HG03469 (cell line): ENCODE results near the gene TMEM42.

Experiments
- ATAC-seq: cut with Tn5 transposase; IDR thresholded peaks from one replicate; pipeline ENCODE4 v1.9.1; 2021; ENCODE audit warnings: mild to moderate bottlenecking, moderate library complexity, moderate number of reproducible peaks; ENCODE audit not compliant: unreplicated experiment

Gene TMEM42

GRCh38 chr3:44870375-44871061 is 8.8 kb downstream of the TMEM42 start:
- ATAC-seq = no peak

- ATAC-seq = no peak
Measured at GRCh38 chr3:44874308-44874707, 12.6 kb downstream of the TMEM42 start, which contains the start of gene TGM4. Gene TGM4 (plus strand): TSS chr3:44874608. CDS start chr3:44874679, 71 bp downstream.

GRCh38 chr3:44875596-44875995 is 13.9 kb downstream of the TMEM42 start:
- no peak for ATAC-seq

- no peak for ATAC-seq
Measured at GRCh38 chr3:44877333-44877732, 15.6 kb downstream of the TMEM42 start.

GRCh38 chr3:44880284-44880683 is 18.6 kb downstream of the TMEM42 start:
- no peak for ATAC-seq

- ATAC-seq = no peak
Measured at GRCh38 chr3:44883213-44883955, 21.7 kb downstream of the TMEM42 start.

- ATAC-seq = no peak
Measured at GRCh38 chr3:44883999-44884431, 22.3 kb downstream of the TMEM42 start.

GRCh38 chr3:44885618-44886017 is 23.9 kb downstream of the TMEM42 start:
- ATAC-seq = no peak

GRCh38 chr3:44886561-44886960 is 24.8 kb downstream of the TMEM42 start:
- ATAC-seq = no peak

- no peak for ATAC-seq
Measured at GRCh38 chr3:44887101-44887500, 25.4 kb downstream of the TMEM42 start.

GRCh38 chr3:44890258-44890657 is 28.5 kb downstream of the TMEM42 start:
- ATAC-seq = no peak

GRCh38 chr3:44890852-44891251 is 29.1 kb downstream of the TMEM42 start:
- ATAC-seq = no peak

- ATAC-seq = no peak
Measured at GRCh38 chr3:44892689-44893088, 31.0 kb downstream of the TMEM42 start.

GRCh38 chr3:44893097-44893496 is 31.4 kb downstream of the TMEM42 start:
- no peak for ATAC-seq

GRCh38 chr3:44894485-44894884 is 32.8 kb downstream of the TMEM42 start:
- no peak for ATAC-seq

GRCh38 chr3:44896440-44896839 is 34.7 kb downstream of the TMEM42 start:
- no peak for ATAC-seq

- ATAC-seq = no peak
Measured at GRCh38 chr3:44899683-44900367, 38.1 kb downstream of the TMEM42 start.

- no peak for ATAC-seq
Measured at GRCh38 chr3:44902628-44903027, 40.9 kb downstream of the TMEM42 start.

- no peak for ATAC-seq
Measured at GRCh38 chr3:44903314-44903713, 41.6 kb downstream of the TMEM42 start.

- no peak for ATAC-seq
Measured at GRCh38 chr3:44903751-44904150, 42.0 kb downstream of the TMEM42 start.

- no peak for ATAC-seq
Measured at GRCh38 chr3:44905446-44906157, 43.9 kb downstream of the TMEM42 start.
